ENCODE results near the gene EEF1AKMT4. TPM values are rescaled to one million over a fixed set of nuclear protein-coding genes. Genes with fewer than 3 reads are reported as not detected.

Gene EEF1AKMT4
- total RNA-seq, 1 experiment from 2014 or later, result 7.8 TPM

- DNase-seq (ENCODE audit: low spot score), result no peak
- no peak overlapping the region for H3K27ac ChIP-seq (ENCODE audit: low read depth, low read length, poor library complexity, severe bottlenecking)
- intact Hi-C loops (cut with micrococcal nuclease; ENCODE audit: unreplicated experiment), result no loop called here
- no peak overlapping the region for H3K4me3 ChIP-seq (ENCODE audit: low read depth, low read length, poor library complexity, severe bottlenecking)
- H3K4me1 ChIP-seq (ENCODE audit: insufficient read depth, low read length, poor library complexity, severe bottlenecking), result no peaks in the 10 kb centered on the region
- no peaks in the 10 kb centered on the region for H3K36me3 ChIP-seq (ENCODE audit: insufficient read depth, low read length, poor library complexity, severe bottlenecking)
- TF ChIP-seq EZH2 (IDR thresholded peaks at IDR 0.05; ENCODE audit: borderline replicate concordance, low read depth, low read length, poor library complexity, severe bottlenecking), result no peak
- CTCF ChIA-PET, result no interaction called here
- no TSS peak for BruUV-seq (replicated peaks)
- no peaks in the 10 kb centered on the region for H3K9me3 ChIP-seq (ENCODE audit: low read depth, low read length, poor library complexity, severe bottlenecking)
- H3K27me3 ChIP-seq (replicated peaks; ENCODE audit: insufficient read depth, low read depth, low read length, poor library complexity), result no peaks in the 10 kb centered on the region
- POLR2A ChIA-PET (ENCODE audit: low non-redundant PET), result no interaction called here
These were observed 30.7 kb upstream of the EEF1AKMT4 start for GRCh38 chr3:184218814-184219213.

GRCh38 chr3:184222521-184222920 lies 27.0 kb upstream of the EEF1AKMT4 start:
- ChIA-PET POLR2A (ENCODE audit: low non-redundant PET) (no interaction called here), CTCF (no interaction called here)

GRCh38 chr3:184223946-184224345 lies 25.5 kb upstream of the EEF1AKMT4 start:
- CTCF ChIA-PET, result no interaction called here
- intact Hi-C loops (cut with micrococcal nuclease; ENCODE audit: unreplicated experiment), result no loop called here
- no peaks in the 10 kb centered on the region for H3K36me3 ChIP-seq (ENCODE audit: insufficient read depth, low read length, poor library complexity, severe bottlenecking)
- H3K27me3 ChIP-seq (replicated peaks; ENCODE audit: insufficient read depth, low read depth, low read length, poor library complexity), result peaks cover 21% of the 10 kb centered on the region
- TF ChIP-seq, protein P1, sequence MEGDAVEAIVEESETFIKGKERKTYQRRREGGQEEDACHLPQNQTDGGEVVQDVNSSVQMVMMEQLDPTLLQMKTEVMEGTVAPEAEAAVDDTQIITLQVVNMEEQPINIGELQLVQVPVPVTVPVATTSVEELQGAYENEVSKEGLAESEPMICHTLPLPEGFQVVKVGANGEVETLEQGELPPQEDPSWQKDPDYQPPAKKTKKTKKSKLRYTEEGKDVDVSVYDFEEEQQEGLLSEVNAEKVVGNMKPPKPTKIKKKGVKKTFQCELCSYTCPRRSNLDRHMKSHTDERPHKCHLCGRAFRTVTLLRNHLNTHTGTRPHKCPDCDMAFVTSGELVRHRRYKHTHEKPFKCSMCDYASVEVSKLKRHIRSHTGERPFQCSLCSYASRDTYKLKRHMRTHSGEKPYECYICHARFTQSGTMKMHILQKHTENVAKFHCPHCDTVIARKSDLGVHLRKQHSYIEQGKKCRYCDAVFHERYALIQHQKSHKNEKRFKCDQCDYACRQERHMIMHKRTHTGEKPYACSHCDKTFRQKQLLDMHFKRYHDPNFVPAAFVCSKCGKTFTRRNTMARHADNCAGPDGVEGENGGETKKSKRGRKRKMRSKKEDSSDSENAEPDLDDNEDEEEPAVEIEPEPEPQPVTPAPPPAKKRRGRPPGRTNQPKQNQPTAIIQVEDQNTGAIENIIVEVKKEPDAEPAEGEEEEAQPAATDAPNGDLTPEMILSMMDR (conservative IDR thresholded peaks at IDR 0.05; ENCODE audit: low read depth, low read length), result no peak
- POLR2A ChIA-PET (ENCODE audit: low non-redundant PET), result no interaction called here
- no peaks in the 10 kb centered on the region for H3K9me3 ChIP-seq (ENCODE audit: low read depth, low read length, poor library complexity, severe bottlenecking)
- H3K4me1 ChIP-seq (ENCODE audit: insufficient read depth, low read length, poor library complexity, severe bottlenecking), result no peaks in the 10 kb centered on the region
- no peak overlapping the region for H3K27ac ChIP-seq (ENCODE audit: low read depth, low read length, poor library complexity, severe bottlenecking)
- H3K4me3 ChIP-seq (ENCODE audit: low read depth, low read length, poor library complexity, severe bottlenecking), result no peak overlapping the region
- BruUV-seq (replicated peaks), result no TSS peak
- no peak for DNase-seq (ENCODE audit: low spot score)

More at GRCh38 chr3:184222521-184222920, 27.0 kb upstream of the EEF1AKMT4 start:
- Histone ChIP-seq H3K27ac (ENCODE audit: low read depth, low read length, poor library complexity, severe bottlenecking) (no peak overlapping the region), H3K4me3 (ENCODE audit: low read depth, low read length, poor library complexity, severe bottlenecking) (no peak overlapping the region), H3K27me3 (replicated peaks; ENCODE audit: insufficient read depth, low read depth, low read length, poor library complexity) (peaks cover 7% of the 10 kb centered on the region), H3K9me3 (ENCODE audit: low read depth, low read length, poor library complexity, severe bottlenecking) (no peaks in the 10 kb centered on the region), H3K4me1 (ENCODE audit: insufficient read depth, low read length, poor library complexity, severe bottlenecking) (no peaks in the 10 kb centered on the region), H3K36me3 (ENCODE audit: insufficient read depth, low read length, poor library complexity, severe bottlenecking) (no peaks in the 10 kb centered on the region)
- intact Hi-C loops (cut with micrococcal nuclease; ENCODE audit: unreplicated experiment), result no loop called here
- DNase-seq (ENCODE audit: low spot score), result no peak
- TF ChIP-seq EZH2 (IDR thresholded peaks at IDR 0.05; ENCODE audit: borderline replicate concordance, low read depth, low read length, poor library complexity, severe bottlenecking), result no peak
- TF ChIP-seq, protein P1 (conservative IDR thresholded peaks at IDR 0.05; ENCODE audit: low read depth, low read length), result no peak
- no TSS peak for BruUV-seq (replicated peaks)

- H3K27ac ChIP-seq (ENCODE audit: low read depth, low read length, poor library complexity, severe bottlenecking), result no peak overlapping the region
- intact Hi-C loops (cut with micrococcal nuclease; ENCODE audit: unreplicated experiment), result no loop called here
- no peaks in the 10 kb centered on the region for H3K36me3 ChIP-seq (ENCODE audit: insufficient read depth, low read length, poor library complexity, severe bottlenecking)
- no peaks in the 10 kb centered on the region for H3K9me3 ChIP-seq (ENCODE audit: low read depth, low read length, poor library complexity, severe bottlenecking)
- peaks cover 5% of the 10 kb centered on the region for H3K4me1 ChIP-seq (ENCODE audit: insufficient read depth, low read length, poor library complexity, severe bottlenecking)
- peak; percentile 42 for DNase-seq (ENCODE audit: low spot score)
- no TSS peak for BruUV-seq (replicated peaks)
- H3K4me3 ChIP-seq (ENCODE audit: low read depth, low read length, poor library complexity, severe bottlenecking), result no peak overlapping the region
- peaks cover 54% of the 10 kb centered on the region for H3K27me3 ChIP-seq (replicated peaks; ENCODE audit: insufficient read depth, low read depth, low read length, poor library complexity)
- CTCF ChIA-PET, result interaction anchor here (0.6 to 1.4 kb wide), 6 partner anchors 9 to 78 kb away, joined by 3 to 10 read pairs (median 4); no protein-coding TSS in a partner anchor
- POLR2A ChIA-PET (ENCODE audit: low non-redundant PET), result no interaction called here
- no peak for TF ChIP-seq EZH2 (IDR thresholded peaks at IDR 0.05; ENCODE audit: borderline replicate concordance, low read depth, low read length, poor library complexity, severe bottlenecking)
- TF ChIP-seq, protein P1 (conservative IDR thresholded peaks at IDR 0.05; ENCODE audit: low read depth, low read length), result peak; percentile 87
These were observed 22.0 kb upstream of the EEF1AKMT4 start for GRCh38 chr3:184227481-184227935.
